HG02798 (cell line): ENCODE results near the gene MNAT1.

Experiments used
- ATAC-seq: cut with Tn5 transposase; IDR thresholded peaks from one replicate; pipeline ENCODE4 v1.9.1; 2021; ENCODE audit warnings: mild to moderate bottlenecking; ENCODE audit not compliant: unreplicated experiment, poor library complexity

MNAT1 gene

GRCh38 chr14:60956632-60957031, 222.1 kb downstream of the MNAT1 start:
- no peak for ATAC-seq

GRCh38 chr14:60958146-60958545, 223.6 kb downstream of the MNAT1 start:
- no peak for ATAC-seq

GRCh38 chr14:60963761-60964160, 229.2 kb downstream of the MNAT1 start:
- ATAC-seq = no peak

GRCh38 chr14:60964904-60965303, 230.3 kb downstream of the MNAT1 start:
- ATAC-seq = no peak

GRCh38 chr14:60965402-60965801, 230.8 kb downstream of the MNAT1 start:
- ATAC-seq = no peak

GRCh38 chr14:60968099-60968498, 233.5 kb downstream of the MNAT1 start:
- ATAC-seq = no peak

- no peak for ATAC-seq
These were observed 234.1 kb downstream of the MNAT1 start for GRCh38 chr14:60968671-60969070.

- no peak for ATAC-seq
These were observed 235.6 kb downstream of the MNAT1 start for GRCh38 chr14:60970146-60970545.

GRCh38 chr14:60971271-60971670, 236.7 kb downstream of the MNAT1 start:
- no peak for ATAC-seq

GRCh38 chr14:60972295-60972694, 237.7 kb downstream of the MNAT1 start:
- ATAC-seq = no peak

- ATAC-seq = no peak
These were observed 238.5 kb downstream of the MNAT1 start for GRCh38 chr14:60973070-60973469.

- ATAC-seq = no peak
These were observed 239.6 kb downstream of the MNAT1 start for GRCh38 chr14:60974090-60974651.

- no peak for ATAC-seq
These were observed 241.0 kb downstream of the MNAT1 start for GRCh38 chr14:60975551-60975950.

- ATAC-seq = no peak
These were observed 243.3 kb downstream of the MNAT1 start for GRCh38 chr14:60977847-60978246.

- peak; percentile 91 for ATAC-seq
These were observed 246.5 kb downstream of the MNAT1 start, which contains the start of the genes SLC38A6 and TRMT5 for GRCh38 chr14:60980811-60981632. SLC38A6 (plus strand) TSS chr14:60981245; CDS start chr14:60981278, 33 bp downstream. TRMT5 (minus strand) TSS chr14:60981079; CDS start chr14:60980973, 106 bp downstream.

- ATAC-seq = no peak
These were observed 247.3 kb downstream of the MNAT1 start for GRCh38 chr14:60981633-60982455.

GRCh38 chr14:60984196-60984595, 249.6 kb downstream of the MNAT1 start:
- ATAC-seq = no peak

- no peak for ATAC-seq
These were observed 251.9 kb downstream of the MNAT1 start for GRCh38 chr14:60986500-60986899.

- no peak for ATAC-seq
These were observed 255.0 kb downstream of the MNAT1 start for GRCh38 chr14:60989599-60989998.

GRCh38 chr14:60998617-60999016, 264.1 kb downstream of the MNAT1 start:
- no peak for ATAC-seq

GRCh38 chr14:60999536-60999935, 265.0 kb downstream of the MNAT1 start:
- no peak for ATAC-seq
